NCI-H748 treated with DMSO at 0.1 percent for 48 hours (cell line): ENCODE measurements around the gene PLEKHO2.
"Not testable (repeated sequence)": the region's sequence is repeated elsewhere in the genome, so short reads cannot be mapped to it uniquely, and the experiment has no call there.

Source experiments
- DNase-seq: peaks from one replicate; lab custom pipeline; 2025; lab: John Stamatoyannopoulos, UW

PLEKHO2 gene

GRCh38 chr15:64841344-64842095, at the start of gene PLEKHO2:
PLEKHO2 (plus strand) TSS chr15:64841915; CDS start chr15:64842017, 102 bp downstream.
- peak; percentile 75 for DNase-seq

- DNase-seq, result no peak
Measured at GRCh38 chr15:64792282-64792681, 49.4 kb upstream of the PLEKHO2 start.

GRCh38 chr15:64795299-64795698, 46.4 kb upstream of the PLEKHO2 start:
- DNase-seq, result not testable (repeated sequence)

GRCh38 chr15:64795921-64796320, 45.8 kb upstream of the PLEKHO2 start:
- not testable (repeated sequence) for DNase-seq

GRCh38 chr15:64798905-64799304, 42.8 kb upstream of the PLEKHO2 start:
- not testable (repeated sequence) for DNase-seq

- no peak for DNase-seq
Measured at GRCh38 chr15:64800476-64800875, 41.2 kb upstream of the PLEKHO2 start.

- DNase-seq, result no peak
Measured at GRCh38 chr15:64803526-64803925, 38.2 kb upstream of the PLEKHO2 start.

- DNase-seq, result no peak
Measured at GRCh38 chr15:64804619-64805018, 37.1 kb upstream of the PLEKHO2 start.

- no peak for DNase-seq
Measured at GRCh38 chr15:64806509-64806908, 35.2 kb upstream of the PLEKHO2 start.

GRCh38 chr15:64807051-64807749, 34.5 kb upstream of the PLEKHO2 start:
- DNase-seq, result no peak

- no peak for DNase-seq
Measured at GRCh38 chr15:64807751-64808222, 33.9 kb upstream of the PLEKHO2 start.

GRCh38 chr15:64808785-64809453, 32.8 kb upstream of the PLEKHO2 start:
- DNase-seq, result no peak

GRCh38 chr15:64809649-64810496, 31.8 kb upstream of the PLEKHO2 start:
- DNase-seq, result peak; percentile 50

GRCh38 chr15:64810497-64811326, 31.0 kb upstream of the PLEKHO2 start:
- DNase-seq, result no peak

GRCh38 chr15:64813075-64813474, 28.6 kb upstream of the PLEKHO2 start:
- no peak for DNase-seq

GRCh38 chr15:64814283-64814682, 27.4 kb upstream of the PLEKHO2 start:
- DNase-seq, result not testable (repeated sequence)

- DNase-seq, result not testable (repeated sequence)
Measured at GRCh38 chr15:64814965-64815364, 26.8 kb upstream of the PLEKHO2 start.

- no peak for DNase-seq
Measured at GRCh38 chr15:64816452-64816851, 25.3 kb upstream of the PLEKHO2 start.

- DNase-seq, result no peak
Measured at GRCh38 chr15:64824929-64825430, 16.7 kb upstream of the PLEKHO2 start.

GRCh38 chr15:64825431-64826294, 16.1 kb upstream of the PLEKHO2 start, which contains the start of gene PIF1:
PIF1 (minus strand) TSS chr15:64825647; CDS start chr15:64824335, 1,312 bp downstream.
- DNase-seq, result peak; percentile 95
